LoVo (cell line): ENCODE measurements around the gene DYSF.

ENCODE experiments used
- DNase-seq: peaks from one replicate; pipeline ENCODE4 v3.0.0-alpha.2; 2016; ENCODE audit warnings: low spot score

The DYSF gene

GRCh38 chr2:71711133-71711855 lies 257.9 kb downstream of the DYSF start:
- DNase-seq = no peak

GRCh38 chr2:71712158-71712818 lies 258.9 kb downstream of the DYSF start:
- DNase-seq = no peak

- peak; percentile 7 for DNase-seq
Measured at GRCh38 chr2:71713581-71714580, 260.5 kb downstream of the DYSF start.

- no peak for DNase-seq
Measured at GRCh38 chr2:71714601-71715240, 261.4 kb downstream of the DYSF start.

GRCh38 chr2:71715241-71715750 lies 261.9 kb downstream of the DYSF start:
- DNase-seq = no peak

- DNase-seq = no peak
Measured at GRCh38 chr2:71715951-71716696, 262.8 kb downstream of the DYSF start.

- DNase-seq = peak; percentile 13
Measured at GRCh38 chr2:71716697-71717624, 263.6 kb downstream of the DYSF start.

GRCh38 chr2:71718686-71719085 lies 265.3 kb downstream of the DYSF start:
- DNase-seq = no peak

- no peak for DNase-seq
Measured at GRCh38 chr2:71719520-71720282, 266.3 kb downstream of the DYSF start.

- no peak for DNase-seq
Measured at GRCh38 chr2:71720283-71720560, 266.9 kb downstream of the DYSF start.

- DNase-seq = no peak
Measured at GRCh38 chr2:71720596-71721361, 267.4 kb downstream of the DYSF start.

- no peak for DNase-seq
Measured at GRCh38 chr2:71721362-71721665, 268.0 kb downstream of the DYSF start.

- no peak for DNase-seq
Measured at GRCh38 chr2:71721669-71722068, 268.3 kb downstream of the DYSF start.

GRCh38 chr2:71722286-71722685 lies 268.9 kb downstream of the DYSF start:
- no peak for DNase-seq

GRCh38 chr2:71724793-71725192 lies 271.4 kb downstream of the DYSF start:
- no peak for DNase-seq

GRCh38 chr2:71725836-71726235 lies 272.5 kb downstream of the DYSF start:
- DNase-seq = no peak

- DNase-seq = no peak
Measured at GRCh38 chr2:71727562-71727961, 274.2 kb downstream of the DYSF start.

GRCh38 chr2:71728036-71728435 lies 274.7 kb downstream of the DYSF start:
- DNase-seq = no peak
